H9 (cell line): ENCODE results near the gene RNF40. TPM values are rescaled to one million over a fixed set of nuclear protein-coding genes. Genes with fewer than 3 reads are reported as not detected.
A peak's percentile ranks its signal among the peaks of the same experiment; 100 is the strongest.

Experiments used
- DNase-seq: peaks from one replicate; pipeline ENCODE4 v3.0.0-alpha.2; 2017
- H2AFZ ChIP-seq: one replicate; pipeline ENCODE4 v1.6.1; 2013; ENCODE audit warnings: mild to moderate bottlenecking, low read length, control low read depth, moderate library complexity
- H2AK5ac ChIP-seq: 2 replicates; pipeline ENCODE4 v1.6.1; 2013; ENCODE audit warnings: low read length, control low read depth, mixed read lengths; ENCODE audit not compliant: insufficient read length
- H2BK120ac ChIP-seq: one replicate; pipeline ENCODE4 v1.6.1; 2013; ENCODE audit warnings: low read depth, mild to moderate bottlenecking, low read length, control low read depth, inconsistent platforms; ENCODE audit not compliant: poor library complexity, severe bottlenecking
- H2BK12ac ChIP-seq: 2 replicates; pipeline ENCODE4 v1.6.1; 2013; ENCODE audit warnings: low read length, control low read depth, mixed read lengths, low read depth; ENCODE audit not compliant: insufficient read length
- H2BK15ac ChIP-seq: 2 replicates; pipeline ENCODE4 v1.6.1; 2013; ENCODE audit warnings: low read depth, low read length, control low read depth
- H2BK20ac ChIP-seq: one replicate; pipeline ENCODE4 v1.6.1; 2013; ENCODE audit warnings: low read depth, mild to moderate bottlenecking, low read length, control low read depth, inconsistent platforms; ENCODE audit not compliant: poor library complexity, severe bottlenecking
- H2BK5ac ChIP-seq: 2 replicates; pipeline ENCODE4 v1.6.1; 2013; ENCODE audit warnings: low read length, control low read depth, mixed read lengths; ENCODE audit not compliant: insufficient read length
- H3K14ac ChIP-seq: 2 replicates; pipeline ENCODE4 v1.6.1; 2013; ENCODE audit warnings: low read length, control low read depth; ENCODE audit not compliant: insufficient read depth
- H3K18ac ChIP-seq: 2 replicates; pipeline ENCODE4 v1.6.1; 2013; ENCODE audit warnings: low read depth, mild to moderate bottlenecking, mixed read lengths, low read length, control low read depth; ENCODE audit not compliant: insufficient read length
- H3K23ac ChIP-seq: 2 replicates; pipeline ENCODE4 v1.6.1; 2013; ENCODE audit warnings: low read length, control low read depth, mixed read lengths, low read depth; ENCODE audit not compliant: insufficient read length
- H3K23me2 ChIP-seq: 2 replicates; pipeline ENCODE4 v1.6.1; 2013; ENCODE audit warnings: low read depth, mild to moderate bottlenecking, mixed read lengths, low read length, control low read depth; ENCODE audit not compliant: insufficient read length, poor library complexity, severe bottlenecking
- H3K27ac ChIP-seq: 2 replicates; pipeline ENCODE4 v1.5.1; 2013; ENCODE audit warnings: low read length, control low read depth, mixed read lengths, low read depth; ENCODE audit not compliant: insufficient read length
- H3K27me3 ChIP-seq: 2 replicates; pipeline ENCODE4 v1.6.1; 2013; ENCODE audit warnings: low read length, control low read depth, inconsistent platforms; ENCODE audit not compliant: insufficient read depth
- H3K4ac ChIP-seq: 2 replicates; pipeline ENCODE4 v1.6.1; 2013; ENCODE audit warnings: low read depth, mild to moderate bottlenecking, control low read depth, inconsistent platforms, low read length, moderate library complexity
- H3K4me1 ChIP-seq: 2 replicates; pipeline ENCODE4 v1.6.1; 2013; ENCODE audit warnings: low read length, control low read depth, inconsistent platforms; ENCODE audit not compliant: insufficient read depth
- H3K4me2 ChIP-seq: 2 replicates; pipeline ENCODE4 v1.6.1; 2013; ENCODE audit warnings: low read length, control low read depth, mixed read lengths; ENCODE audit not compliant: insufficient read length, insufficient read depth
- H3K56ac ChIP-seq: 2 replicates; pipeline ENCODE4 v1.6.1; 2013; ENCODE audit warnings: low read depth, mild to moderate bottlenecking, mixed read lengths, low read length, control low read depth; ENCODE audit not compliant: insufficient read length
- H3K79me1 ChIP-seq: 2 replicates; pipeline ENCODE4 v1.6.1; 2013; ENCODE audit warnings: low read depth, mild to moderate bottlenecking, moderate library complexity, low read length, control low read depth, inconsistent platforms; ENCODE audit not compliant: insufficient read depth, poor library complexity, severe bottlenecking
- H3K79me2 ChIP-seq: 2 replicates; pipeline ENCODE4 v1.6.1; 2013; ENCODE audit warnings: low read length, control low read depth, inconsistent platforms; ENCODE audit not compliant: insufficient read depth
- H3K9ac ChIP-seq: 2 replicates; pipeline ENCODE4 v1.6.1; 2013; ENCODE audit warnings: low read length, control low read depth, mixed read lengths; ENCODE audit not compliant: insufficient read length; ENCODE audit errors: extremely low read depth
- H3K9me3 ChIP-seq: one replicate; pipeline ENCODE4 v1.6.1; 2013; ENCODE audit warnings: low read depth, low read length, inconsistent platforms; ENCODE audit not compliant: control insufficient read depth
- H3T11ph ChIP-seq: one replicate; pipeline ENCODE4 v1.6.1; 2013; ENCODE audit warnings: mild to moderate bottlenecking, low read length, control low read depth, inconsistent platforms
- H4K20me1 ChIP-seq: one replicate; pipeline ENCODE4 v1.6.1; 2013; ENCODE audit not compliant: control insufficient read depth, insufficient read length, insufficient read depth
- H4K5ac ChIP-seq: 2 replicates; pipeline ENCODE4 v1.6.1; 2013; ENCODE audit warnings: low read depth, mild to moderate bottlenecking, mixed read lengths, low read length, control low read depth; ENCODE audit not compliant: insufficient read length
- H4K8ac ChIP-seq: replicated peaks from 2 replicates; pipeline ENCODE4 v1.6.1; 2013; ENCODE audit warnings: low read length, control low read depth, mixed read lengths, low read depth; ENCODE audit not compliant: insufficient read length
- H4K91ac ChIP-seq: 2 replicates; pipeline ENCODE4 v1.6.1; 2013; ENCODE audit warnings: low read depth, mild to moderate bottlenecking, moderate library complexity, mixed read lengths, low read length, control low read depth; ENCODE audit not compliant: insufficient read length
- H3K27ac Mint-ChIP-seq, 3 experiments: 2 replicates in 2 of 3; 3 replicates in 1 of 3; pipeline ENCODE4 v1.8.0; 2020 to 2021; ENCODE audit warnings: mixed read lengths in 3 of 3, mild to moderate bottlenecking in 1 of 3, moderate library complexity in 1 of 3
- H3K27me3 Mint-ChIP-seq: 2 replicates; pipeline ENCODE4 v1.8.0; 2021; ENCODE audit warnings: low read depth, mild to moderate bottlenecking, moderate library complexity, mixed read lengths
- H3K36me3 Mint-ChIP-seq, 3 experiments: 2 replicates in 2 of 3; 3 replicates in 1 of 3; pipeline ENCODE4 v1.8.0; 2020 to 2021; ENCODE audit warnings: low read depth in 3 of 3, mixed read lengths in 3 of 3; ENCODE audit not compliant: insufficient read depth in 1 of 3
- H3K4me1 Mint-ChIP-seq, 2 experiments: 2 replicates each; pipeline ENCODE4 v1.8.0; 2020; ENCODE audit warnings: mixed read lengths in 2 of 2
- H3K4me3 Mint-ChIP-seq, 2 experiments: 2 replicates in 1 of 2; 3 replicates in 1 of 2; pipeline ENCODE4 v1.8.0; 2020 to 2021; ENCODE audit warnings: mild to moderate bottlenecking in 2 of 2, mixed read lengths in 2 of 2, moderate library complexity in 1 of 2
- H3K9me3 Mint-ChIP-seq, 2 experiments: 2 replicates in 1 of 2; 3 replicates in 1 of 2; pipeline ENCODE4 v1.8.0; 2020; ENCODE audit warnings: mild to moderate bottlenecking in 2 of 2, mixed read lengths in 2 of 2, moderate library complexity in 1 of 2
- CTCF ChIP-seq: fragments of 200-600 bp; sonication (generic); conservative IDR thresholded peaks from 3 replicates; pipeline ENCODE4 v1.8.0; 2021; ENCODE audit warnings: antibody characterized with exemption, mild to moderate bottlenecking
- WGBS: extraction: QIAGEN DNeasy Blood & Tissue Kit; methylation state at CpG from one replicate; pipeline ENCODE4 v1.1.7; 2013; ENCODE audit warnings: missing lambda C conversion rate, low lambda C conversion rate, mixed read lengths; ENCODE audit not compliant: insufficient read length; ENCODE audit errors: extremely low coverage; 5-methylcytosine and 5-hydroxymethylcytosine counted together
- total RNA-seq: library from RNA; stranded (reverse); gene quantifications from 2 replicates; pipeline ENCODE4 v1.2.1, GENCODE V29; 2021

Gene RNF40
- total RNA-seq, 1 experiment from 2014 or later = 103 TPM

- no peak overlapping the region for H3K4ac ChIP-seq
- DNase-seq = peak; percentile 89
- peak overlapping the region in 2 of 3 experiments; percentile 86 to 93; a peak in 4 of 7 replicates for H3K27ac Mint-ChIP-seq
Observed at GRCh38 chr16:30740364-30741251, 21.5 kb upstream of the RNF40 start.

More at GRCh38 chr16:30740364-30741251, 21.5 kb upstream of the RNF40 start:
- Mint-ChIP-seq H3K36me3 (peaks cover 23 to 74% (median 55%) of the 10 kb centered on the region in 3 experiments; a peak in 6 of 7 replicates), H3K9me3 (no peaks in the 10 kb centered on the region), H3K27me3 (no peaks in the 10 kb centered on the region), H3K4me3 (no peak overlapping the region; a peak in 1 of 5 replicates), H3K4me1 (peaks cover 10 to 17% of the 10 kb centered on the region in 2 experiments)
- Histone ChIP-seq H2AK5ac (no peak overlapping the region), H3T11ph (no peak overlapping the region), H2BK20ac (no peak overlapping the region), H2BK120ac (no peak overlapping the region), H4K8ac (no peak overlapping the region), H3K56ac (no peak overlapping the region), H3K4me2 (no peak overlapping the region), H2BK15ac (no peak overlapping the region), H3K23me2 (no peaks in the 10 kb centered on the region), H3K4me1 (no peaks in the 10 kb centered on the region), H4K20me1 (no peaks in the 10 kb centered on the region), H2AFZ (no peak overlapping the region), H3K79me2 (no peaks in the 10 kb centered on the region), H3K14ac (no peak overlapping the region), H3K79me1 (no peaks in the 10 kb centered on the region), H3K18ac (no peak overlapping the region), H3K9ac (no peak overlapping the region), H2BK5ac (no peak overlapping the region), H3K23ac (no peak overlapping the region), H3K27me3 (no peaks in the 10 kb centered on the region), H2BK12ac (no peak overlapping the region), H4K91ac (no peak overlapping the region), H3K9me3 (no peaks in the 10 kb centered on the region), H4K5ac (no peak overlapping the region), H3K27ac (no peak overlapping the region)
- TF ChIP-seq CTCF = no peak
- WGBS = no CpG with 5 or more reads among the region's 8 CpGs
